K562 (cell line): ENCODE data around the gene GABRA5.

Experiments used
- BHLHE40 ChIP-seq: IDR thresholded peaks from 2 replicates; pipeline ENCODE4 v1.6.1; 2011; ENCODE audit warnings: low read length, improper control_type of control experiment
- CHD2 ChIP-seq: IDR thresholded peaks from 2 replicates; pipeline ENCODE4 v1.6.1; 2011; ENCODE audit warnings: low read depth, low read length
- DDX20 ChIP-seq: fragments of 450-650 bp; IDR thresholded peaks from 2 replicates; pipeline ENCODE4 v1.6.1; 2016; ENCODE audit warnings: missing genetic modification characterization, low read depth, mild to moderate bottlenecking, missing compliant biosample characterization, moderate library complexity
- ESRRA ChIP-seq: fragments of 450-650 bp; IDR thresholded peaks from 2 replicates; pipeline ENCODE4 v1.6.1; 2014; ENCODE audit warnings: low read depth, mild to moderate bottlenecking, moderate library complexity, borderline replicate concordance
- GABPA ChIP-seq: fragments of 200-800 bp; sonication (Bioruptor generic); conservative IDR thresholded peaks from 2 replicates; pipeline ENCODE4 v1.6.1; 2016; ENCODE audit warnings: low read depth, missing genetic modification characterization, missing compliant biosample characterization
- HMG20A ChIP-seq: fragments of 450-650 bp; formaldehyde crosslinking; conservative IDR thresholded peaks from 2 replicates; pipeline ENCODE4 v1.4.0; 2020; ENCODE audit warnings: mild to moderate bottlenecking, mixed read lengths
- KLF10 ChIP-seq: fragments of 250-450 bp; sonication (Bioruptor Pico); IDR thresholded peaks from 2 replicates; pipeline ENCODE4 v1.6.1; 2021; ENCODE audit warnings: matching md5 sums
- TAF1 ChIP-seq: IDR thresholded peaks from 2 replicates; pipeline ENCODE4 v1.6.1; 2011; ENCODE audit warnings: mild to moderate bottlenecking, low read length, moderate library complexity; ENCODE audit not compliant: insufficient read depth, control insufficient read depth, severe bottlenecking; ENCODE audit errors: extremely low read depth
- ZBTB7A ChIP-seq: IDR thresholded peaks from 2 replicates; pipeline ENCODE4 v1.6.1; 2011; ENCODE audit warnings: low read depth, mild to moderate bottlenecking, low read length, moderate library complexity, borderline replicate concordance; ENCODE audit not compliant: control insufficient read depth
- TF ChIP-seq, protein P1 (sequence below), 3 experiments: IDR thresholded peaks in 2 of 3; conservative IDR thresholded peaks in 1 of 3; 2 replicates each; pipeline ENCODE4 v1.5.1; 2011 to 2012; ENCODE audit warnings: low read length in 3 of 3, mild to moderate bottlenecking in 3 of 3, control low read depth in 2 of 3, improper control_type of control experiment in 1 of 3, inconsistent platforms in 1 of 3, low read depth in 1 of 3, mixed read lengths in 1 of 3, moderate library complexity in 1 of 3; ENCODE audit not compliant: insufficient read depth in 2 of 3
- TF ChIP-seq, protein P2 (sequence below): sonication (generic); formaldehyde crosslinking; IDR thresholded peaks from 2 replicates; pipeline ENCODE4 v1.8.0; 2022; ENCODE audit warnings: mild to moderate bottlenecking, missing genetic modification reagents
- TF ChIP-seq, protein P3 (sequence below), 2 experiments: IDR thresholded peaks; 2 replicates each; pipeline ENCODE4 v1.6.1; 2011; ENCODE audit warnings: borderline replicate concordance in 1 of 2, control low read depth in 1 of 2, low read depth in 1 of 2, low read length in 1 of 2, mild to moderate bottlenecking in 1 of 2, mixed read lengths in 1 of 2, moderate library complexity in 1 of 2; ENCODE audit not compliant: insufficient read depth in 1 of 2, insufficient read length in 1 of 2, poor library complexity in 1 of 2, severe bottlenecking in 1 of 2; ENCODE audit errors: extremely low read depth in 1 of 2
- TF ChIP-seq, protein P4 (sequence below): sonication (generic); formaldehyde crosslinking; IDR thresholded peaks from 2 replicates; pipeline ENCODE4 v1.8.1; 2022; ENCODE audit warnings: missing genetic modification reagents
- TF ChIP-seq, protein P5 (sequence below): sonication (generic); formaldehyde crosslinking; IDR thresholded peaks from 2 replicates; pipeline ENCODE4 v1.8.0; 2022; ENCODE audit warnings: mild to moderate bottlenecking, missing genetic modification reagents, borderline replicate concordance

DNA sequence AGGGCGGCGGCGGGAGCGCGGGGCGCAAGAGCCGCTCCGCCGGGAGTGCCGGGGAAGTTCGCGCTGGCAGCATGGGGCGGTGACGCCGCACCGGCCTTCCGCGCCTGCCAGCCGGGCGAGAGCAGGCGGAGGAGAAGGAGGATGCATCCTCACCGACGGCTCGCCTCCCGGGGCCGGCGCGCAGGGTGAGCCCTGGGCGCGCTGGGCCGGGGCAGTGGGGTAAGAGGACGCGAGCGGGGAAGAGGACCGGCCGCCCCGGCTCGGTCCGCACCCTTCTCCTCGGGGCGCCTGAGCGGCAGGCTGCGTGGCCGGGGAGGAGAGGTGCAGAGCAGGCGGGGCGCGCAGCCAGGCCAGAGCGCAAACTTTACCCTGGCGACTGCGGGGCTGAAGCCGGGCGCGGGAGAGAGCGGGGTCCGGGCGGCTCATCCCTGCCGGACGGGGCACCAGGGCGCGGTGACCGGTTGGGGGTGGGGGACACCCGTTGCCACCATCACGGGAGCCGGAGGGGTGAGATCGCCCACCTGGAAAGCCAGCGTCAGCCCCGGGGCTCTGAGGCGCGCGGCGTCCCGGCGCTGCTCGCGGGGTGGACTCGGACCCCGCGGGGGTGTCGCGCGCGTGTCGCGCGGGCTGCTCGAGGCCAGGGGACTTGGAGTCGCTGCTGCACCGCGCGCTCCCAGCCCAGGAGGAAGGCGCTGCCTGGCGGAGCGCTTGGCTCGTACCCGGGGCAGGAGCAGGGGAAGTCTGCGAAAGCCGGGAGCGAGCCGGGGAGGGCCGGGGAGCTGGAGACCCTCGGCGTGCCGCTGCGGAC is 542 bp downstream of the GABRA5 start:
- TF ChIP-seq, protein P1, sequence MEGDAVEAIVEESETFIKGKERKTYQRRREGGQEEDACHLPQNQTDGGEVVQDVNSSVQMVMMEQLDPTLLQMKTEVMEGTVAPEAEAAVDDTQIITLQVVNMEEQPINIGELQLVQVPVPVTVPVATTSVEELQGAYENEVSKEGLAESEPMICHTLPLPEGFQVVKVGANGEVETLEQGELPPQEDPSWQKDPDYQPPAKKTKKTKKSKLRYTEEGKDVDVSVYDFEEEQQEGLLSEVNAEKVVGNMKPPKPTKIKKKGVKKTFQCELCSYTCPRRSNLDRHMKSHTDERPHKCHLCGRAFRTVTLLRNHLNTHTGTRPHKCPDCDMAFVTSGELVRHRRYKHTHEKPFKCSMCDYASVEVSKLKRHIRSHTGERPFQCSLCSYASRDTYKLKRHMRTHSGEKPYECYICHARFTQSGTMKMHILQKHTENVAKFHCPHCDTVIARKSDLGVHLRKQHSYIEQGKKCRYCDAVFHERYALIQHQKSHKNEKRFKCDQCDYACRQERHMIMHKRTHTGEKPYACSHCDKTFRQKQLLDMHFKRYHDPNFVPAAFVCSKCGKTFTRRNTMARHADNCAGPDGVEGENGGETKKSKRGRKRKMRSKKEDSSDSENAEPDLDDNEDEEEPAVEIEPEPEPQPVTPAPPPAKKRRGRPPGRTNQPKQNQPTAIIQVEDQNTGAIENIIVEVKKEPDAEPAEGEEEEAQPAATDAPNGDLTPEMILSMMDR (IDR thresholded peaks at IDR 0.05 in 2 of 3, conservative IDR thresholded peaks at IDR 0.05 in 1 of 3; ENCODE audit: insufficient read depth in 2 of 3, low read depth in 1 of 3, low read length in 3 of 3), result no peak
- TF ChIP-seq CHD2, result no peak
- TF ChIP-seq ZBTB7A, result no peak
- TF ChIP-seq, protein P2, sequence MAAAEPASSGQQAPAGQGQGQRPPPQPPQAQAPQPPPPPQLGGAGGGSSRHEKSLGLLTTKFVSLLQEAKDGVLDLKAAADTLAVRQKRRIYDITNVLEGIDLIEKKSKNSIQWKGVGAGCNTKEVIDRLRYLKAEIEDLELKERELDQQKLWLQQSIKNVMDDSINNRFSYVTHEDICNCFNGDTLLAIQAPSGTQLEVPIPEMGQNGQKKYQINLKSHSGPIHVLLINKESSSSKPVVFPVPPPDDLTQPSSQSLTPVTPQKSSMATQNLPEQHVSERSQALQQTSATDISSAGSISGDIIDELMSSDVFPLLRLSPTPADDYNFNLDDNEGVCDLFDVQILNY (CRISPR knock-in tag), result no peak
- no peak for TF ChIP-seq BHLHE40
- TF ChIP-seq, protein P3, sequence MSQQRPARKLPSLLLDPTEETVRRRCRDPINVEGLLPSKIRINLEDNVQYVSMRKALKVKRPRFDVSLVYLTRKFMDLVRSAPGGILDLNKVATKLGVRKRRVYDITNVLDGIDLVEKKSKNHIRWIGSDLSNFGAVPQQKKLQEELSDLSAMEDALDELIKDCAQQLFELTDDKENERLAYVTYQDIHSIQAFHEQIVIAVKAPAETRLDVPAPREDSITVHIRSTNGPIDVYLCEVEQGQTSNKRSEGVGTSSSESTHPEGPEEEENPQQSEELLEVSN (IDR thresholded peaks at IDR 0.05; ENCODE audit: borderline replicate concordance in 1 of 2, extremely low read depth in 1 of 2, insufficient read depth in 1 of 2, insufficient read length in 1 of 2, low read depth in 1 of 2, low read length in 1 of 2, poor library complexity in 1 of 2, severe bottlenecking in 1 of 2), result no peak
- TF ChIP-seq GABPA (tag), result no peak
- TF ChIP-seq DDX20 (tag), result no peak
- TF ChIP-seq, protein P4, sequence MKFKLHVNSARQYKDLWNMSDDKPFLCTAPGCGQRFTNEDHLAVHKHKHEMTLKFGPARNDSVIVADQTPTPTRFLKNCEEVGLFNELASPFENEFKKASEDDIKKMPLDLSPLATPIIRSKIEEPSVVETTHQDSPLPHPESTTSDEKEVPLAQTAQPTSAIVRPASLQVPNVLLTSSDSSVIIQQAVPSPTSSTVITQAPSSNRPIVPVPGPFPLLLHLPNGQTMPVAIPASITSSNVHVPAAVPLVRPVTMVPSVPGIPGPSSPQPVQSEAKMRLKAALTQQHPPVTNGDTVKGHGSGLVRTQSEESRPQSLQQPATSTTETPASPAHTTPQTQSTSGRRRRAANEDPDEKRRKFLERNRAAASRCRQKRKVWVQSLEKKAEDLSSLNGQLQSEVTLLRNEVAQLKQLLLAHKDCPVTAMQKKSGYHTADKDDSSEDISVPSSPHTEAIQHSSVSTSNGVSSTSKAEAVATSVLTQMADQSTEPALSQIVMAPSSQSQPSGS (CRISPR knock-in tag), result no peak
- TF ChIP-seq HMG20A, result no peak
- no peak for TF ChIP-seq ESRRA
- TF ChIP-seq KLF10, result no peak
- TF ChIP-seq TAF1, result no peak
- TF ChIP-seq, protein P5, sequence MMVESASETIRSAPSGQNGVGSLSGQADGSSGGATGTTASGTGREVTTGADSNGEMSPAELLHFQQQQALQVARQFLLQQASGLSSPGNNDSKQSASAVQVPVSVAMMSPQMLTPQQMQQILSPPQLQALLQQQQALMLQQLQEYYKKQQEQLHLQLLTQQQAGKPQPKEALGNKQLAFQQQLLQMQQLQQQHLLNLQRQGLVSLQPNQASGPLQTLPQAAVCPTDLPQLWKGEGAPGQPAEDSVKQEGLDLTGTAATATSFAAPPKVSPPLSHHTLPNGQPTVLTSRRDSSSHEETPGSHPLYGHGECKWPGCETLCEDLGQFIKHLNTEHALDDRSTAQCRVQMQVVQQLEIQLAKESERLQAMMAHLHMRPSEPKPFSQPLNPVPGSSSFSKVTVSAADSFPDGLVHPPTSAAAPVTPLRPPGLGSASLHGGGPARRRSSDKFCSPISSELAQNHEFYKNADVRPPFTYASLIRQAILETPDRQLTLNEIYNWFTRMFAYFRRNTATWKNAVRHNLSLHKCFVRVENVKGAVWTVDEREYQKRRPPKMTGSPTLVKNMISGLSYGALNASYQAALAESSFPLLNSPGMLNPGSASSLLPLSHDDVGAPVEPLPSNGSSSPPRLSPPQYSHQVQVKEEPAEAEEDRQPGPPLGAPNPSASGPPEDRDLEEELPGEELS (CRISPR knock-in tag), result no peak
